Colonic mucosa (tissue), 4 donors: Measurements from ENCODE around the gene KRTAP12-1. TPM values are rescaled to one million over a fixed set of nuclear protein-coding genes. Genes with fewer than 3 reads are reported as not detected.

Source experiments
- DNase-seq: peaks from one replicate; pipeline ENCODE4 v3.0.0-alpha.2; 2020
- H3K27ac ChIP-seq: fragments of 200-600 bp; one replicate; pipeline ENCODE4 v1.8.0; 2021
- H3K27me3 ChIP-seq: fragments of 200-600 bp; one replicate; pipeline ENCODE4 v1.8.0; 2021
- H3K36me3 ChIP-seq: fragments of 200-600 bp; one replicate; pipeline ENCODE4 v1.8.0; 2021
- H3K4me1 ChIP-seq: fragments of 200-600 bp; one replicate; pipeline ENCODE4 v1.8.0; 2021; ENCODE audit warnings: mild to moderate bottlenecking
- H3K4me3 ChIP-seq: fragments of 200-600 bp; one replicate; pipeline ENCODE4 v1.8.0; 2021
- H3K9ac ChIP-seq, 2 donors: one replicate each; pipeline ENCODE4 v1.7.0; 2013; ENCODE audit warnings: control low read depth in 2 of 2, low read depth in 2 of 2, low read length in 2 of 2
- H3K9me3 ChIP-seq: fragments of 200-600 bp; one replicate; pipeline ENCODE4 v1.8.0; 2021
- CTCF ChIP-seq: fragments of 200-600 bp; IDR thresholded peaks from one replicate; pipeline ENCODE4 v1.8.0; 2022; ENCODE audit warnings: antibody characterized with exemption, mild to moderate bottlenecking
- intact Hi-C: fragments of 100-400 bp; cut with DNase I; formaldehyde crosslinking; loops from one replicate; pipeline ENCODE4 v1.14.1; 2022
- total RNA-seq, 2 donors: library from RNA; stranded (reverse); fragmentation: NEBNext Ultra II Directional in 1 of 2; extraction: Animal tissue kit (Norgen Biotek cat#: 25700) in 1 of 2; gene quantifications; one replicate each; pipeline ENCODE4 v1.2.1, GENCODE V29; 2021
- donor health status: healthy.
- donor health status: DM: no; HTN: no; CAD: no.
- donor health status: DM: no; HTN: no; CAD: no.

The KRTAP12-1 gene
- total RNA-seq, 2 donors from 2014 or later, result not detected

GRCh38 chr21:44657635-44658540 is 24.1 kb downstream of the KRTAP12-1 start, which contains the start of gene KRTAP12-3:
Gene KRTAP12-3 (plus strand): TSS chr21:44657932. CDS start chr21:44657980, 48 bp downstream.
- Histone ChIP-seq H3K27ac (no peak within 1 kb of the TSS), H3K4me1 (no peaks in the 10 kb centered on the region), H3K4me3 (no peak within 1 kb of the TSS), H3K36me3 (no peaks in the 10 kb centered on the region), H3K9ac (no peak within 1 kb of the TSS), H3K9me3 (no peaks in the 10 kb centered on the region), H3K27me3 (no peaks in the 10 kb centered on the region)
- DNase-seq, result no peak
- intact Hi-C loops, result no loop called here
- TF ChIP-seq CTCF, result no peak

GRCh38 chr21:44656868-44657267 is 25.1 kb downstream of the KRTAP12-1 start:
- H3K27ac ChIP-seq, result no peak overlapping the region
- no peak overlapping the region for H3K9ac ChIP-seq
- no peak overlapping the region for H3K4me3 ChIP-seq
- no peaks in the 10 kb centered on the region for H3K4me1 ChIP-seq
- H3K36me3 ChIP-seq, result no peaks in the 10 kb centered on the region
- DNase-seq, result no peak
- H3K9me3 ChIP-seq, result no peaks in the 10 kb centered on the region
- no peak for TF ChIP-seq CTCF
- intact Hi-C loops, result no loop called here
- no peaks in the 10 kb centered on the region for H3K27me3 ChIP-seq

GRCh38 chr21:44654576-44655175 is 27.3 kb downstream of the KRTAP12-1 start, which contains the start of gene KRTAP12-4:
Gene KRTAP12-4 (minus strand): TSS chr21:44654659. CDS start chr21:44654614, 45 bp downstream.
- no peak for DNase-seq
- no peaks in the 10 kb centered on the region for H3K36me3 ChIP-seq
- H3K27me3 ChIP-seq, result no peaks in the 10 kb centered on the region
- no peaks in the 10 kb centered on the region for H3K4me1 ChIP-seq
- no peak within 1 kb of the TSS for H3K27ac ChIP-seq
- H3K9me3 ChIP-seq, result no peaks in the 10 kb centered on the region
- intact Hi-C loops, result no loop called here
- TF ChIP-seq CTCF, result no peak
- no peak within 1 kb of the TSS for H3K4me3 ChIP-seq
- H3K9ac ChIP-seq, result no peak within 1 kb of the TSS

GRCh38 chr21:44653656-44654575 is 28.0 kb downstream of the KRTAP12-1 start:
- Histone ChIP-seq H3K4me1 (no peaks in the 10 kb centered on the region), H3K27ac (no peak overlapping the region), H3K27me3 (no peaks in the 10 kb centered on the region), H3K9me3 (no peaks in the 10 kb centered on the region), H3K4me3 (no peak overlapping the region), H3K9ac (no peak overlapping the region), H3K36me3 (no peaks in the 10 kb centered on the region)
- intact Hi-C loops, result no loop called here
- TF ChIP-seq CTCF, result no peak
- no peak for DNase-seq

- Histone ChIP-seq H3K9ac (no peak overlapping the region), H3K27me3 (no peaks in the 10 kb centered on the region), H3K27ac (no peak overlapping the region), H3K4me3 (no peak overlapping the region), H3K9me3 (no peaks in the 10 kb centered on the region), H3K4me1 (no peaks in the 10 kb centered on the region), H3K36me3 (no peaks in the 10 kb centered on the region)
- no peak for DNase-seq
- intact Hi-C loops, result no loop called here
- no peak for TF ChIP-seq CTCF
Measured at GRCh38 chr21:44653123-44653522, 28.8 kb downstream of the KRTAP12-1 start.
